Activated gamma-delta T cell treated with anti-CD3 and anti-CD28 coated beads, Interleukin-2, amount 50 U/mL, for 16 hours (primary cell): ENCODE measurements around the gene ACMSD.
"Not testable (repeated sequence)": the region's sequence is repeated elsewhere in the genome, so short reads cannot be mapped to it uniquely, and the experiment has no call there.

Experiments
- DNase-seq: peaks from one replicate; pipeline ENCODE4 v3.0.0-alpha.2; 2020; ENCODE audit warnings: low read depth

The ACMSD gene

DNA sequence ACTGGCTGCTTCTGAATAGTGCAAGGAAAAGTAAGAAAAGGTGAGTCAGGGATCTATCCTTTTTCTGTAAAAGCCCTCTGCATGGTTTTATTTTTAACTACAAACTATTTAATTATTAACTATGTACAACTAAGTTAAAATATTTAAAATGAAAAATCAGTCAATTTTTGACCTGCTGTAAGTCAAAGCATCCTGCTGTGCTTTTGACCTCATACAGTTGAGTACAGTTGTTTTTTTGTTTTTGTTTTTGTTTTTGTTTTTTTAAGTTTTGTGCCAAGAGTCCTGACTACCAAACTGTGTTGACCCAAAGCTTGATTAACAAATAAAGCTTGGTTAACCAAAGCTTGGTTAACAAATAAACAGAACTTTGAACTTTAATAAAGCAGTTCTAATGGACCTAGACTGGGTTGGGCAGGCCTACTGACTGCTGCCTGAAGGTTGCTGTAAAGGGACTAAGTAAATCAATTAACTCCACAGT, at the start of gene ACMSD:
ACMSD (plus strand) TSS at position 474 of the 478 bp plus-strand sequence. CDS start 67 bp downstream, outside the sequence.
- DNase-seq = no peak

DNA sequence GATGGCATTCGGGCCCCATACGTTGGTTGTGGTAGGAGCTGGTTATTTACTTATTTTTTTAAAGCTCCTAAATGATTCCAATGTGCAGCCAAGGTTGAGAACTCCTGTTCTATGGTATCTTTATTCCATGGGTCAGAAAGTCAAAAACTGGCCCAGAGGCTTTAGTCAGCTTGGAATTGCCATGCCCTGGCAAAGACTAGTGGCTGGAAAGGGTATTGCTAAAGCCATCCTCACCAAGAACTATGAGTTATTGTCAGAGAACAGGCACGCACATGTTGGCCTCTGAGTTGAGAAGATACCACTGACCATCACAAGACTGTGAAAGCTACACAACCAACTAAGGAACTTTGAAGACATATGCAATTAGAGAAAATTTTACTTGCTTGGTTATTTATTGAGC, 47.9 kb upstream of the ACMSD start:
- DNase-seq = no peak

DNA sequence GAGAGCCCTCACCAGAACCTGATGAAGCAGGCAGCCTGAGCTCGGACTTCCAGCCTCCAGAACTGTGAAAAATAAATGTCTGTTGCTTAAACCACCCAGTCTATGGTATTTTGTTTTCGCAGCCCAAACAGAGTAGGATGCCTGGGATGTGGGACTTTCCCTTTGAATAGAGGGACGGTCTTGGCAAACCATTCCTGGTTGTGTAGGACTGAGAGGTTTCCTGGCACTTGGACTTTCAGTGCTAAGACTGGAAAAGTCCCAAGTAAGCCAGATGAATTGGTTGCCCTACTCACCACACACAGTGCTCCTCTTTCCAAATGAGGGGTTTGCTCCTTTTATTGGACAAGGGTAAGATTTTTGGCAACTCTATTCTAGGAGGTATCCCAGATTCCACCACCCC, 46.8 kb upstream of the ACMSD start:
- no peak for DNase-seq

DNA sequence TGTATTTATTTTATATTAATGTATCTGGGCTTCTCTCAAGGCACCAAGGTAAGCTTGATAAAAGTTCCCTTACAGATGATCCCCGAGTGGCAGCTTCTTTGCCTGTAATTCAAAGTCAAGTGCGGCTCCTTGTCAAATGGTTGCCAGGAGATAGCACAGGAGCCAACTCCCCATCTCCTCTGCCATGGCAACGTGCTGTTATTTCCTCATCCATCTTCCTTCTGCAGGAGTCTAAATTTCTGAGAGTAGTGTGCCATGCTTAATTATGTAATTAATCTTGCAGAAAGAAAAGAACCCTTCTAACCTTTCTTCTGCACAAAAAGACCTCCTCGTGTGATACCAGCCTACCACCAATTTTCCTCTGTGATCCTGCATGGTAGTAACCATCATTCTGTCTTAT, 46.2 kb upstream of the ACMSD start:
- DNase-seq = no peak

DNA sequence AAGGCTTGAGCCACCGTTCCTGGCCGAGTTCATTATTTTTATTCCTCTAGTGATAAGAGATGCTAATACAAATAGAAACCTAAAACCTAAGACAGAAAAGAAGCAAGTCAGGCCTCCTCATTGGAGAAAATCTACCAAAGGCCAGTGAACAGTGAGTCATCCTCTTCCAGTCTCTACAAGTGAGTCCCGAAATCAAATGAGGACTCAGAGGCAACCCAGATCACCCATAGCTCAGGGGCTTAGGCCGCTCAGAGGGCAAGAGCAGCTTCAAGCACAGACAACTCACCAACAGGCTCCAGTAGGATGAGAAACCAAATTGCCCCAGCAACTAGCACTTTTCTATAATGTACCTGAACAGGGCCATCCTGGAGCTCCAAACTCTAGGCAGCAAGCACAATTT, 42.7 kb upstream of the ACMSD start:
- no peak for DNase-seq

DNA sequence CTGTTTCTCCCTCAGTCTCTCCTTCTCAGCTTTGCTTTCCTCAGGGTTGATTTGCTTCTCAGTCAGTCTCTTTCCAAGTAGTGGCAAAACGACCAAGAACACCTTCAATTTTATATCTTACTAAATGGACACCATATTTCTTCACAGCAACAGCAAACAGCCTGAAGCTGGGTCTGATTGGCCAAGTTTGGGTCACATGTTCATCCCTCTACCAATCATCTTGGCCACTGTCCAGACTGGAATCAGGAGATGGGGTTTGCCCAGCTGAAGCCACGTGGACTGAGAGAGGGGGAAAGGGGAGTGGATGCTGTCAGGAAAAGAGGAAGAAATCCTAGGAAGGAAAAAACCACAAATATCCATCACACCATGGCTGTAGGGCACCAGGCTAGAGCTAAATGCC, 42.0 kb upstream of the ACMSD start:
- DNase-seq = no peak

DNA sequence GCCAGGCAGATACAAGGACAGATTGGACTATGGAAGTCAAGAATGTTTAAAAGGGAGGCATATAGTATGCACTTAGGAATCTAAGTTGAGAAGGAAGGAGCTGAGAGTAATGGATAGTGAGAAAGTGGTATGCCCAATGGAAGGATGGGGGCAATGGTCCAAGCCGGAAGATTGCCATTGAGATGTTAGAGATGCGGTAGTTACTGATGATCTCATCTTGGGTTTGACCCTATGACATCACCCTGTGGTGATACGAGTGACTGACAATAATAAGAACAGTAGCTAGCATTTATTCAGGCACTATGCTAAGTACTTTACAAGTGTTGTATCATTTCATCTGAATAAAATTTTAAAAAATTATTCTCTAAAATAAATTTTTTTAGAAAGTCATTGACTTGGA, 38.5 kb upstream of the ACMSD start:
- DNase-seq = no peak

DNA sequence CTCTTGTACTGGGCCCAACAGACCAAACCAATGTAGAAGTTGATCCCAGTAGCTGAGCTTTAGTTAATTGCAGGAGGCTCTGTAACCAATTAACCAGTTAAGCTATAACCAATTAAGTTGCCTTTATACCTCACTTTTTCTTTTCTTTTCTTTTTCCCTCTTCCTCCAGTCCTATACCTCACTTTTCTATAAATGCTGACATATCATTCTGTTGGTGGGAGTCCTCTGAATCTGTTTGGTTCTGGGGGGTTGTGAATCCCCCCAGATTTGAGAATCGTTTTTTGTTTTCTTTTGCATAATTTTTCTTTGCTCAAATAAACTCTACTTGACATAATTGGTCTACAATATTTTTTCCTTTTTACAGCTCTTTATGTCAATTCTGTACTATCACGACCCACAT, 38.1 kb upstream of the ACMSD start:
- DNase-seq = no peak

DNA sequence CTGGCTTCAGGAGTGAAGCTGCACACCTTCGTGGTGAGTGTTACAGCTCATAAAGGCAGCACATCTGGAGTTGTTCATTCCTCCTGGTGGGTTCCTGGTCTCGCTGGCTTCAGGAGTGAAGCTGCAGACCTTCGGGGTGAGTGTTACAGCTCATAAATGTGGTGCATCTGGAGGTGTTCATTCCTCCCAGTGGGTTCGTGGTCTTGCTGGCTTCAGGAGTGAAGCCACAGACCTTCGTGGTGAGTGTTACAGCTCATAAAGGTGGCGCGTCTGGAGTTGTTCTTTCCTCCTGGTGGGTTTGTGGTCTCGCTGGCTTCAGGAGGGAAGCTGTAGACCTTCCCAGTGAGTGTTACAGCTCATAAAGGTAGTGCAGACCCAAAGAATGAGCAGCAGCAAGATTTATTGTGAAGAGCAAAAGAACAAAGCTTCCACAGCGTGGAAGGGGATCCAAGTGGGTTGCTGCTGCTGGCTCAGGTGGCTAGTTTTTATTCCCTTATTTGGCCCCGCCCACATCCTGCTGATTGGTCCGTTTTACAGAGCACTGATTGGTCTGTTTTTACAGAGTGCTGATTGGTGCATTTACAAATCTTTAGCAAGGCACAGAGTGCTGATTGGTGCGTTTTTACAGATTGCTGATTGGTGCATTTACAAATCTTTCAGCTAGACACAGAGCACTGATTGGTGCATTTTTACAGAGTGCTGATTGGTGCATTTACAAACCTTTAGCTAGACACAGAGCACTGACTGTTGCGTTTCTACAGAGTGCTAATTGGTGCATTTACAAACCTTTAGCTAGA, 34.6 kb upstream of the ACMSD start:
- DNase-seq = not testable (repeated sequence)

DNA sequence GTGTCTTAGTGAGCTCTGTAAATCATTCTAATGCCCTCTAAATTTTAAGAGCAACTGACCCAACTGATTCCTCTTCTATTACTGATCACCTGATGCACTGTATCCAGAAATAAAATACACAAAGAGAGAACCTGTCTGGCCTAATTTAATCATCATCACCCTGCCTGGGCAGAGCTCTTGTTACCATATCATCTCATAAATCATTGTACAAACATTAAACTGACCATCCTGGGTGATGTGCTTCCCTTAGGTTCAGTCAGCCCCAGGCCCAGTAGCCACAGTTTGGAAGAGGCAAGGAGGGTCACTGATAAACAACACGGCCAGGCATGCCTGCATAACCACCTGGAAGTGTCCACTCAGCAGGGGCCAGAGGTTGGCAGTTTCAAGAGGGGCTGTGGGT, 22.7 kb upstream of the ACMSD start:
- no peak for DNase-seq

DNA sequence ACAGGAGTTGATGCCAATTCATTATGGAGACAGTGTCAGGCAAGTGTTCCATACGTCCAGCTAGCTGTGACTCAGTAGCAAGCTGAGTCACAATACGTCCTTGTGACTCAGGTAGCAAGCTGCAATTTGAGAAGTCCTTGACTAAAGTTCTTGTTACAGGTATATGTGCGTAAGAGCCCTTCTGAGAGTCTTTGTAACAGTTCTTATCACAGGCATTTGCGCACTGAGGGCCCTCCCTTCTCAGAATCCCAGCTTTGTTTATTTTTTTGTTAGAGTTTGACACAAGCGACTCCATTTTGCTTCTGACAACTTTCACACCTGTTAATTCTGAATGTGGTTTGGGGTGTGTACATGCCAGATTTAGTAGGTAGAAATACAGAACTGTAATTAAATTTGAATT, 20.1 kb upstream of the ACMSD start:
- no peak for DNase-seq

DNA sequence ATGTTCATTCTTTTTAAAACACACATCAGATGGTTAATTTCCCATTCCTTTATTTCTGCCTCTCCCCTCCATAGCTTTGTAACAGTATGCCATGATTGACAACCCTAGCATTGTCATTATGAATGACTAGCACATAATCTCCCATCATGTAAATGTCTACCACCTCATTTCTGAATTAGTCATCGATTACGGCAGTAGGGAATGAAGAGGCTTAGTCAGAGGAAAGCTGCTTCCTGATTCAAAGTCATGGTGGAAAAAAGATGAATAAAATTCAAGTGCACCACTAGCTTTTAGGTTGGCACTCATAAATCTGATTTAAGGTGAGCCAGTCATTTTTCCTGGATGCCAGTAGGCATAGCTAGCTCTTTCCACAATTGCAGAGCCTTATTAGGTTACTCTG, 19.1 kb upstream of the ACMSD start:
- no peak for DNase-seq

DNA sequence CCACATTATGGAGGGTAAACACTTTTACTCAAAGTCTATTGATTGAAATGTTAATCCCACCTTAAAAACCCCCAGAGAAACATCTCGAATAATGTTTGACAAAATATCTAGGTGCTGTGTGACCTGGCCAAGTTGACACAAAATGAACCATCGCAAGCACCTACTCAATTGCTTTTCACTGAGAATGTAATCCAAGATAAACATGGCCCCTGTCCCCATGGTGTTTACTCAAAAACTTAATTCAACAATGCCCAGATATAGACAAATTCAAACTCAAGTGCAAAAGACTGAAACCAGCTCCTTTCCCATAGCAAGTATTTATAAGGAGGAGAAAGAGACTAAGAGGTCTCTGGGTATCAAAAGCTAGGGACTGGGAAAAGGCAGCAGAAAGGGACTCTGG, 15.0 kb upstream of the ACMSD start:
- DNase-seq = no peak

DNA sequence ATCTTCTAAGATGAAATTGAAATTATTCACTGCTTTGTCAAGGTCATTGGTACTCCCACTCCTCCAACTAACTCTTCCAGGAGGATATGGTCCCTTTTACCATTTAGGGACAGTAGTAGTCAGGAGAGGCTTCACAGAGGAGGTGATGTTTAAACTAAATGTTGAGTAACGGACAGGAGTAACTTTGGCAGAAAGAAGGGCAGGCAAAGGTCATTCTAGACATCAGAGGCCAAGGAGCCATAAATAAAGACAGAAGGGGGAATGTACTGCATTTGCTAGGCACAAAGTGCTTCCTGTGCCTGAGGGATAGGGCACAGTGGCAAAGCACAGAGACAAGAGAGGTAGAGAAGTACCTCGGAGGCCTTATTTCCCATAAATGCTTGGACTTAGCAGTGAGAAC, 14.6 kb upstream of the ACMSD start:
- no peak for DNase-seq

DNA sequence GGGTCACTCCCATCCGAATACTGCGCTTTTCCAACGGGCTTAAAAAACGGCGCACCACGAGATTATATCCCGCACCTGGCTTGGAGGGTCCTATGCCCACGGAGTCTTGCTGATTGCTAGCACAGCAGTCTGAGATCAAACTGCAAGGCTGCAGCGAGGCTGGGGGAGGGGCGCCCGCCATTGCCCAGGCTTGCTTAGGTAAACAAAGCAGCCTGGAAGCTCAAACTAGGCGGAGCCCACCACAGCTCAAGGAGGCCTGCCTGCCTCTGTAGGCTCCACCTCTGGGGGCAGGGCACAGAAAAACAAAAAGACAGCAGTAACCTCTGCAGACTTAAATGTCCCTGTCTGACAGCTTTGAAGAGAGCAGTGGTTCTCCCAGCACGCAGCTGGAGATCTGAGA, 12.7 kb upstream of the ACMSD start:
- DNase-seq = not testable (repeated sequence)

DNA sequence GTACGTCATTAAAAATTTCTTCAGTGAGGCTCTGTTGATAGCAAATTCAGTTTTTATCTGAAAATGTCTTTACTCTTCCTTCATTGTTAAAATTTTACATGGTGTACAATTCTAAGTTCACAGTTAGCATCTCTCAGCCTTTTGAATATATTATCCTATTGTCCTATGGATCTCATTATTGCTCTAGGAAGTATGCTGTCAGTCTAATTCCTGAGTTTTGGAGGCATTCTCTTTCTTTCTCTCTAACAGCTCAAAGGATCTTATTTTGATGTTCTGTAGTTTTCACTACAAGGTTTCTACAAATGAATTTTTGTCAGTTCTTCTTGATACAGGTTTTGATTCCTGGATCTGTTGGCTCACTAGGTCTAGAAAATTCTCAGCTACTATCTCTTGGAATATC, 2.9 kb upstream of the ACMSD start:
- no peak for DNase-seq

DNA sequence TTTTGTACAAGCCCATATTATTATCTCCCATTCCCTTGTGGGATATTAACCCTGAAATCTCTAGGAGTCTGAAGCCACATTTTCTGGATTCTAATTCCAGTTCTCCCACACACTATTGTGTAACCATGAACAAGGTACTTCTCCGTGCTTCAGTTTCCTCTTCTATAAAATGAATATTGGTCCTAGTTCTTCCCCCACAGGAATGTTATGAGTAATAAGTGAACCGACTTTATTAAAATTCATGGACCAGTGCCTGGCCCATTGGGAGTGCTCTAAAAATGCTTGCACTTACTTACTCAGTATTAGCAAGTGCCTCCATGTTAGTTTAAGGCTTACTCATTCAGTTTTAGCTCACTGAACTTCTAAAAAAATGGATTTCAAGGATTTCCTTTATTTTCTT, 1.4 kb upstream of the ACMSD start:
- no peak for DNase-seq

DNA sequence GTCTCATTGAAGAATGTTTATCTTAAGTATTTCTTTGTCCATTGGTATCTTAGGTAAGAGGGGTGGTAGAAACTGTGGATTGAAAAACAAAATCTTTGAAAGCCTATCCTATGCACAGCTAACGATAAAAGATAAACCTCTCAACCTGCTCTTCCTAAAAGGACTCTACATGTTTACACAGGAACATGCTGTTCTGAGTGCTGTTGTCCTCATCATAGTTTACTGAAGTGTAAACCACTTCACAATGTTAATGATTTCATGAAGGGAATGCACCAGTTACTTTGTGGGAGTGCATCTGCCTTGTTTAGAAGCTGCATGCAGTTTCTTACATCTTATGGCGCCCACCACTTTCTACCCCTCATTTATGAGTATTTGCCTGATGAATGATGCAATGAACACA, 1.2 kb downstream of the ACMSD start:
- no peak for DNase-seq

DNA sequence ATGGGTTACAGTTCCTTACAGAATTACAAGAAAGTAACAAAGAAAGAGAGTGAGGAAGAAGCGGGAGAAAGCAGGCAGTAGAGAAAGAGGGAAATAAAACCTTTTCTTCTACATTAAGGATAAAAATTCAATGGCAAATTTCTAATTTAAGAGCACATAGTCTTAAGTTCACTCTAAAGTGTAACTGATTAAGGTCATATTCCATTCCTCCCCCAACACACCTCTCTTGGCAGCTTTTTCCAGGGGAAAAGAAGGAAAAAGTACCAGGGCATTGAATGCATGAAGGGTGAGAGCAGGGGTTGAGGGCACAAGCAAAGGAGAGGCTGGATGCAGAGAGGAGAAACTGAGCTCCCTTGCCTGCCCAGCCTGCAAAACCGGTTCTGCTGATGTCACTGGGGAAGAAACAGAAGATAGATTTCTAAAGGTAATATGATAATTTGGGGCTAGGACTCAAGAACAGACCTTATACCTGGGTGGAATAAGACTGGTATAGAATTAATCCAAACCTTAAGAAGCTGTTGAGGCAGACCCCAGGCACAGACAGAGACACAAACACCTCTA, 4.6 kb downstream of the ACMSD start:
- DNase-seq = no peak

DNA sequence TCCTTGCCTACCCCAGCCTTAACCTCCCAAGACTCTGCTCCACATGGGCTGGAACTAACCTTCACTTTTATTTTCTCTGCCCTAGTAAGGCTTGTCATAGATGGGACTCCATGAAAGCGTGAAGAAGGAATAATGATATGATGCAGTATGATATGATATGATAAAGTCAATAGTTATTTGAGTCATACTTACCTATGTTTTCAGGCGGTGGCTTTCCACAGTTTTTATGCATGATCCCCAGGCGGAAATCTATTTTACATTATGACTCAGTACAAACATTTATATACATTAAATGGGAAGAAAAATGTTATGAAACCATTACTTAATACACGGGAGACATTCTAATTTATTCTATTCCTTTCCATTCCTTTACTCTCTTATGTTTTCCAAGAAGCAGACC, 5.6 kb downstream of the ACMSD start:
- no peak for DNase-seq

DNA sequence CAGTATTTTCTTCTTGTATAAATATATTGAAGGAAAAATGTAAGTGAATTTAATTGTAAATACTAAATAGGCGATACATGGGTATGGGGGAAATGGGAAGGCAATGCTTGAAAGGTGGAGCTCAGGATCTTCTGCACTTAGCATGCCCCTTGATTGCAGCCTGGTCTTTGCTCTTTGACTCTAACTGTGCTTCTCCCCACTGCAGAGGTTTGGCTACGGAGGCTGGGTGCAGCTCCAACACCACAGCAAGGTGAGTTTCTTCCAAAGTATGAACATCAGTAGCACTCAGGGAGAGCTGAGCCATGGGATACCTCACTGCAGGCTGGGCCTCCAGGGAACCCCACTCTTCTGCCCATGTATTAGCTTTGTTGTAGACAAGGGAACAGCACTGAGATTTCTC, 6.6 kb downstream of the ACMSD start:
- no peak for DNase-seq

DNA sequence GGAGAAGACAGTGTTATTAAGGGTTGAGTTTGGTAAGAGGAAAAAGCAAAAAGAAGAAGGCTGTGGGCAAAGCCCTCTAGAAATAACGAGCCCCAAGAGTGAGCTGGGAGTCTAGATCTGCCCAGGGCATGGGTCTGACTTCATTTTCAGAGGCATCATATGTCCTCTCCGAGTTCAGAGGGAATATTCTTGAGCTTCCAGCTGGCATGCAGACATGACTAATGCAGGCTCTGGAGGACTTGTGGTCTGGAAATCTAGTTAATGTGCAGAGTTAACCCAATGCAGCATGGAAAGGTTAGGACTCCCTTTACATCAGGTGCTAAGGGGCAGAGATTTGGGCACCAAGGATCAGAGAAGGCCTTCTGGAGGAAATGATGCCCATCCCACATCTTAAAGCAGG, 7.3 kb downstream of the ACMSD start:
- no peak for DNase-seq

DNA sequence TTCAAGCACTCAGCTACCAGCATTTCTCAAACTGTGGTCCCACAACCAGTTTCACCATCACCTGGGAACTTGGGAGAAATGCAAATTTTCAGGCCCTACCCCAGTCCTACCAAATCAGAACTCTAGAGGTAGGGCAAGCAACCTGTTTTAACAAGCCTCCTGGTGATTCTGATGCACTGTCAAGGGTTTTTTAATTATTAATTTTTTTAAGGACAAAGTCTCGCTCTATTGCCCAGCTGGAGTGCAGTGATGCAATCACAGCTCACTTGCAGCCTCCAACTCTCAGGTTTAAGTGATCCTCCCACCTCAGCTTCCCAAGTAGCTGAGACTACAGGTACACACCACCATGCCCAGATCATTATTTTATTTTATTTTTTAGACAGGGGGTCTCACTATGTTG, 7.8 kb downstream of the ACMSD start:
- DNase-seq = no peak

DNA sequence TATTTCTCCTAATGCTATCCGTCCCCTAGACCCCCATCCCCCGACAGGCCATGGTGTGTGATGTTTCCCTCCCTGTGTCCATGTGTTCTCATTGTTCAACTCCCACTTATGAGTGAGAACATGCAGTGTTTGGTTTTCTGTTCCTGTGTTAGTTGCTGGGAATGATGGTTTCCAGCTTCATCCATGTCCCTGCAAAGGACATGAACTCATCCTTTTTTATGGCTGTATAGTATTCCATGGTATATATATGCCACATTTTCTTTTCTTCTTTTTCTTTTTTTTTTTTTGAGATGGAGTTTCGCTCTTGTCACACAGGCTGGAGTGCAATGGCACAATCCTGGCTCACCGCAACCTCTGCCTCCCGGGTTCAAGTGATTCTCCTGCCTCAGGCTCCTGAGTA, 9.2 kb downstream of the ACMSD start:
- not testable (repeated sequence) for DNase-seq
